IPS-20b (cell line): ENCODE measurements around the gene ADGRL3.

Experiments used
- H3K27ac ChIP-seq: one replicate; pipeline ENCODE4 v1.5.1; 2013; ENCODE audit warnings: low read length
- H3K27me3 ChIP-seq: 2 replicates; pipeline ENCODE4 v1.6.1; 2013; ENCODE audit warnings: mild to moderate bottlenecking, low read length, inconsistent platforms; ENCODE audit not compliant: insufficient read depth
- H3K36me3 ChIP-seq: 2 replicates; pipeline ENCODE4 v1.6.1; 2013; ENCODE audit warnings: low read depth, mild to moderate bottlenecking, inconsistent platforms, low read length, moderate library complexity; ENCODE audit not compliant: insufficient read depth
- H3K4me1 ChIP-seq: 2 replicates; pipeline ENCODE4 v1.6.1; 2013; ENCODE audit warnings: mild to moderate bottlenecking, control low read depth, inconsistent platforms, low read length, moderate library complexity; ENCODE audit not compliant: insufficient read depth
- H3K4me3 ChIP-seq: 2 replicates; pipeline ENCODE4 v1.5.1; 2013; ENCODE audit warnings: mild to moderate bottlenecking, low read length, inconsistent platforms
- H3K9ac ChIP-seq: 2 replicates; pipeline ENCODE4 v1.6.1; 2013; ENCODE audit warnings: low read depth, mild to moderate bottlenecking, inconsistent platforms, low read length, moderate library complexity
- H3K9me3 ChIP-seq: 2 replicates; pipeline ENCODE4 v1.6.1; 2013; ENCODE audit warnings: mild to moderate bottlenecking, low read depth, low read length, inconsistent platforms; ENCODE audit not compliant: insufficient read depth

Gene ADGRL3

GRCh38 chr4:61882381-61882780, 682.3 kb downstream of the ADGRL3 start:
- Histone ChIP-seq H3K4me3 (no peak overlapping the region), H3K27me3 (no peaks in the 10 kb centered on the region), H3K9ac (no peak overlapping the region), H3K4me1 (no peaks in the 10 kb centered on the region), H3K36me3 (no peaks in the 10 kb centered on the region), H3K27ac (no peak overlapping the region), H3K9me3 (no peaks in the 10 kb centered on the region)

DNA sequence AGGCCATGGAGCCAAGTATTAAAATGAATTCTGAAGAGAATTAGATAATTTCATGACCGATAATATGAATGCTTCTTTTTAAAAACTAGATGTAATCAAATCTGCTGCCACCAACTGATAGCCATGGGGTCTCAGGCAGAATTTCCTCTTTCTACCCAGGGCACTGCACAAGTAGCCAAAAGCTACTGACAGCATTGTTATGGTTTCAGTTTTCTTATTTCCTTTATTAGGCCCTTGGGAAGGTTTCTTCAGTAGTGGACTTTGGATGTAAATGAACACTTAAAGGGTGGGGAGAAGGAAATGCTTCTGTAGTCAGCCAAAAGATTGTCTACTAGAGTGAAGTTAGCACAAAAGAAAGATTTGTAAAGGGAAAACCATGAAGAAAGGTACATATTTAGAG, 686.0 kb downstream of the ADGRL3 start:
- H3K4me3 ChIP-seq: no peak overlapping the region

GRCh38 chr4:61889117-61889516, 689.0 kb downstream of the ADGRL3 start:
- no peaks in the 10 kb centered on the region for H3K36me3 ChIP-seq
- peaks cover 10% of the 10 kb centered on the region; the same call in 1 of the 2 replicates for H3K4me1 ChIP-seq
- no peak overlapping the region for H3K27ac ChIP-seq
- no peaks in the 10 kb centered on the region for H3K9me3 ChIP-seq
- H3K27me3 ChIP-seq: no peaks in the 10 kb centered on the region
- H3K9ac ChIP-seq: no peak overlapping the region
- no peak overlapping the region for H3K4me3 ChIP-seq

More for the DNA sequence above, 686.0 kb downstream of the ADGRL3 start:
- no peaks in the 10 kb centered on the region for H3K9me3 ChIP-seq
- no peak overlapping the region for H3K9ac ChIP-seq
- no peak overlapping the region for H3K27ac ChIP-seq
- H3K36me3 ChIP-seq: no peaks in the 10 kb centered on the region
- peaks cover 10% of the 10 kb centered on the region; the same call in 1 of the 2 replicates for H3K4me1 ChIP-seq
- no peaks in the 10 kb centered on the region for H3K27me3 ChIP-seq

GRCh38 chr4:61890321-61890720, 690.2 kb downstream of the ADGRL3 start:
- H3K27me3 ChIP-seq: no peaks in the 10 kb centered on the region

DNA sequence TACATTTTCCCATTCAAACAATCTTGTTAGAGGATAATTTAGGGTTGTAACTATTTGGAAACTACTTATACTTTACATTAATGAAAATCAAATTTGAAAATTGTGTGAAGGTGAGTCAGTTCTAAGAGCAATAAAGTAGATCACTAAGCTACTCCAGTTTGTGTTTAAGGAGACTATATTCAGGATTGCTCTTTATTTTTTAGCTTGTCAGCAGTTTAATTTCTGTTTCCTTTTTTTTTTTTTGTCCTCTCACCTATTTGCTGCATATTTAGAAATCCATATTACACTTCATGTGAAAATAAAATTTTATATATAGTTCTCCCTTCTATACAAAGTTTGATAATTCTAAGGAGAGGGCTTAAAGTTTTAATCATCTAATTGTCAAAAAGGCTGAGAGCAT, 691.8 kb downstream of the ADGRL3 start:
- peaks cover 10% of the 10 kb centered on the region; the same call in 1 of the 2 replicates for H3K4me1 ChIP-seq
- no peak overlapping the region for H3K9ac ChIP-seq

More at GRCh38 chr4:61890321-61890720, 690.2 kb downstream of the ADGRL3 start:
- Histone ChIP-seq H3K9ac (no peak overlapping the region), H3K4me3 (no peak overlapping the region), H3K9me3 (no peaks in the 10 kb centered on the region), H3K27ac (no peak overlapping the region), H3K36me3 (no peaks in the 10 kb centered on the region), H3K4me1 (peaks cover 10% of the 10 kb centered on the region; the same call in 1 of the 2 replicates)

GRCh38 chr4:61896634-61897033, 696.5 kb downstream of the ADGRL3 start:
- Histone ChIP-seq H3K9me3 (no peaks in the 10 kb centered on the region), H3K9ac (no peak overlapping the region), H3K4me3 (no peak overlapping the region), H3K4me1 (no peaks in the 10 kb centered on the region), H3K27me3 (no peaks in the 10 kb centered on the region), H3K27ac (no peak overlapping the region), H3K36me3 (no peaks in the 10 kb centered on the region)

More for the DNA sequence above, 691.8 kb downstream of the ADGRL3 start:
- Histone ChIP-seq H3K27me3 (no peaks in the 10 kb centered on the region), H3K4me3 (no peak overlapping the region), H3K36me3 (no peaks in the 10 kb centered on the region), H3K9me3 (no peaks in the 10 kb centered on the region), H3K27ac (no peak overlapping the region)

DNA sequence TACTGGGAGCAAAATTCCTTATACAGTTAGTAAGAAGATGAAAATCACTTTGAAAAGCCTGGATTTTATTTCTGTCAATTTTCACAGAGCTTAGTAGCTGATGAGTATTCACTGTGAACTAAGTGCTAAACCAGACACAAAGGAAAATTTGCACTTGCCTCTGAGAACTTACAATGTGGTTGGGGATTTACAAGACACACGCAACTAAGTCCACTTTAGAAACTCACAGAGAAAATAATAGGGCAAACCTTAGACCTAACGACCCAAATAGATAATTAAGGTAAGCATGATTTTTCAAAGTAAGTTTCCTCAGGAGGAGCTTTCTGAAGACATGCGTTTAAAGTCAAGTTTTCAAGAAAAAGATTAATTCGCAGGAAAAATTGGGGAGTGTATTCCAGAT, 708.9 kb downstream of the ADGRL3 start:
- no peak overlapping the region for H3K27ac ChIP-seq
- peaks cover 29% of the 10 kb centered on the region for H3K4me1 ChIP-seq
- no peak overlapping the region for H3K9ac ChIP-seq
- no peaks in the 10 kb centered on the region for H3K36me3 ChIP-seq
- no peaks in the 10 kb centered on the region for H3K9me3 ChIP-seq
- no peaks in the 10 kb centered on the region for H3K27me3 ChIP-seq
- no peak overlapping the region for H3K4me3 ChIP-seq

GRCh38 chr4:61911313-61911756, 711.2 kb downstream of the ADGRL3 start:
- Histone ChIP-seq H3K9me3 (no peaks in the 10 kb centered on the region), H3K9ac (peak overlapping the region; percentile 35; the same call in 1 of the 2 replicates), H3K4me3 (peak overlapping the region; percentile 51; the same call in 1 of the 2 replicates)

DNA sequence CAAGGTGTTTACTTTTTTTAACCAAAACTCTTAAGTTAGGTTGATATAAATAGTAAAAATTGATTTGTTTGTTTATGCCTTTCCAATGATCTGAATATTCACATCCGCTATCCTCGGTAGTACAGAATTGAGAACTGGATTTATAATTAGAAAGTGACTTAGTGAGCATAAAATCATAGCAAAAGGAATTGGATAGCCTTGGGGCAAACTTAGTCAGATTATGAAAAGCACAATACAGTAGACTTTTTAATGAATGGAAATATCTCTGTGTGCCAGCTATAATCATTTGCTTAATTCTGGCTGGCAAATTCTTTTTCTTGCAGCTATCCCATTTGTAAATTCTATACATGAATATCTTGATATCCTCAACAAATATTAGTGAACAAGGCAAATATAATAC, 713.5 kb downstream of the ADGRL3 start:
- Histone ChIP-seq H3K9ac (no peak overlapping the region), H3K4me3 (no peak overlapping the region), H3K36me3 (no peaks in the 10 kb centered on the region), H3K9me3 (no peaks in the 10 kb centered on the region), H3K27ac (no peak overlapping the region), H3K27me3 (no peaks in the 10 kb centered on the region), H3K4me1 (peaks cover 36% of the 10 kb centered on the region)

More at GRCh38 chr4:61911313-61911756, 711.2 kb downstream of the ADGRL3 start:
- Histone ChIP-seq H3K27me3 (no peaks in the 10 kb centered on the region), H3K36me3 (no peaks in the 10 kb centered on the region), H3K27ac (peak overlapping the region; percentile 66), H3K4me1 (peaks cover 36% of the 10 kb centered on the region)

DNA sequence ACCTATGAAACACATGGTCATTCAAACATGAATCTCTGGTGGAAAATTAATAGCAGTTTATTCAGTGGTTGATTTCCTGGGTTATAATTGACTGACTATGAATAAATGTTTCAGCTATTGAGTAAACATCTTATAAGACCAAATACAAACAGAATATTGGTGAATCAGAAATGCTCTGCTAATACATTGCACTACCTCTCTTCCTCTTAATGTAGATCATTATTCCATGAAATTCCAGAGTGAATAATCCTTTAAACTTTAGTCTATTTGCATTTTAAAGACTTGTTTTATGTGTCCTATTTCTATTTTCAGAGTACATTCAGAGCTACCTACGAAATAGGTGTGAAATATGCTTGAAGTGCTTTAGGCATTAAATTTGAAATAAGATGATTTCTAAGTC, 715.4 kb downstream of the ADGRL3 start:
- Histone ChIP-seq H3K4me3 (no peak overlapping the region), H3K9ac (no peak overlapping the region), H3K36me3 (no peaks in the 10 kb centered on the region), H3K4me1 (peaks cover 31% of the 10 kb centered on the region), H3K27me3 (no peaks in the 10 kb centered on the region), H3K27ac (no peak overlapping the region), H3K9me3 (no peaks in the 10 kb centered on the region)

- Histone ChIP-seq H3K9ac (no peak overlapping the region), H3K27ac (no peak overlapping the region), H3K4me1 (peaks cover 17% of the 10 kb centered on the region), H3K36me3 (no peaks in the 10 kb centered on the region), H3K9me3 (no peaks in the 10 kb centered on the region), H3K4me3 (no peak overlapping the region), H3K27me3 (no peaks in the 10 kb centered on the region)
Measured at GRCh38 chr4:61918507-61918906, 718.4 kb downstream of the ADGRL3 start.

- H3K27ac ChIP-seq: no peak overlapping the region
- H3K36me3 ChIP-seq: no peaks in the 10 kb centered on the region
- H3K4me3 ChIP-seq: no peak overlapping the region
- no peak overlapping the region for H3K9ac ChIP-seq
- H3K27me3 ChIP-seq: no peaks in the 10 kb centered on the region
- H3K9me3 ChIP-seq: no peaks in the 10 kb centered on the region
- H3K4me1 ChIP-seq: peaks cover 17% of the 10 kb centered on the region
Measured at GRCh38 chr4:61918987-61919386, 718.9 kb downstream of the ADGRL3 start.
